NCI-H1105 (cell line): ENCODE data around the gene DOK1.

Source experiments
- DNase-seq: peaks from one replicate; lab custom pipeline; 2025; lab: John Stamatoyannopoulos, UW

Gene DOK1

DNA sequence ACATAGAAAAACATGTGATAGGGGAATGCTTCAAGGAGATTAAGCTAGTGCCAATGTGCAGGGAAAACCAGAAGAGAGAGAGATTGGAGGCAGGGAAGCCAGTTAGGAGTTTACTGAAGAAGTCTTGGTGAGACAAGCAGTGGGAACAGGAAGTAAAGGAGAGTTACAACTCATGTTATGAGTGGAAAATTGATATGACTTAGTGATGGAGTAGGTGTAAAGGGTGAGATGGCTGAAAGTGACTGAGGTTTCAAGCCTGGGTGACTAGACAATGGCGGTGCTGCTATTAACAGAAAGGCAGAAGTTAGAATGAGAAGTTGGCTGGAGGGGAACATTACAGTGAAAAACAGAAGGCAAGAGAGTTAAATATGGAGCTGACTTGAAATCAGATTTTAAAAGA lies 16.5 kb downstream of the DOK1 start:
- DNase-seq = no peak

DNA sequence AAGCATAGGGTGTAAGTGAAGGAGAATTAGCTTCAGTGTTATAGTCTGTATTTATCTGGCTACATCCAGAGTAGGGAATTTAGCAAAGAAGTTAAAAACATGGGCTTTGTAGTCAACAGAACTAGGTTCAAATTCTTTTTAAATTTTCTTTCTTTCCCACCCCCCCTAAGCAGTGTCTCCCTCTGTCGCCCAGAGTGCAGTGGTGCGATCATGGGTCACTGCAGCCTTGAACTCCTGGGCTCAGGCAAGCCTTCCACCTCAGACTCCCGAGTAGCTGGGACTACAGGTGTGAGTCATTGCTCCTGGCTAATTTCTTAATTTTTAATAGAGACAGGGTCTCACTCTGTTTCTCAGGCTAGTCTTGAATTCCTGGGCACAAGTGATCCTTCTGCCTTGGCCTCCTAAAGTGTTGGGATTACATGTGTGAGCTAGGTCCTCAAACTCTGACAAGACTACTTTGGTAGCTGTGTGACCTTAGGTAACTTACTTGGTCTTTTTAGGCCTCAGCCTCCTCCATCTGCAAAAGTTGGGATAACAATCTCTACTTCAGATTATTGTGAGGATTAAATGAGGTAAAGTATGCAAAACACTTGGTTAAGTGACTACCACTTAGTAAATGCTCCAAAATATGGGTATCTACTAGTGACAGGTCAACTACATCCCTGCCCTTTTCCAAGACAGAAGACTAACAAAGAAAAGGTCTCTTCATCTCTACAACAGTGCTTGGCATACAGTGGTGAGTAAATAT lies 17.8 kb downstream of the DOK1 start:
- DNase-seq = no peak

DNA sequence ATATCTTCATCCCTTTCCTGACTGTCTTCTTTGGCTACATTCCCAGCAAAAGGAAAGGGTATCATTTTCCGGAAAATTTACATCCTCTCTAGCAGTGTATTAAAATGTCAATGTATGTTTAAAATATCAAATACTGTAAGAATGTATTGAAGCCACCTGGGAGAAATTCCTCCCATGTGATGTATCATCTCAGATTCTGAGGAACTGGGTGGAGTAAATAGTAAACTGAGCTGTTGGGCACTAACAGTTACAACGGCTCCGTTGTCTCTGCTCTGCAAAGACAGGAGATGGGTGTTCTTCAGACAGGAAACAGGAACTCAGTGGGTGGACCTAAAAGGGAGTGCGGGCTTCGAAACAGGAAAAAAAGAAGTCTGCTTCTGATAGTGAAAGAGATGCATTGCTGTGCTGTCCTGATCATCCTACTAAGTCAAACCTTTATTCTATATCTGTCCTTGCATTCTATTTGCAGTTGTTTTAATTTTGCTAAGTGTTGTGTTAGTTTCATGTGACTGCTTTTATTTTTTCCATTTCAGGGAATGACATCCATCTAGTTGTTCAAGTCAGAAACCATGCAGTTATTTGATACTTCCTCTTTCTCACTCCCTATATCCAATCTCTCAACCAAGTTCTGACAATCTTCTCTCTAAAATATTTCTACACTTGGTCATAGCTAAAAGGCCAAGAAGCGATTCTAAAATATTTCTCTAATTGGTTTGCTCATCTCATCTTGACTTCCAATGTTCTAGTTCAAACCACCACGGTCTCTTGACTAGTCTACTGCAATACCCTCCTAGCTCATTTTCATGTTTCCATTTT lies 19.4 kb downstream of the DOK1 start:
- no peak for DNase-seq

DNA sequence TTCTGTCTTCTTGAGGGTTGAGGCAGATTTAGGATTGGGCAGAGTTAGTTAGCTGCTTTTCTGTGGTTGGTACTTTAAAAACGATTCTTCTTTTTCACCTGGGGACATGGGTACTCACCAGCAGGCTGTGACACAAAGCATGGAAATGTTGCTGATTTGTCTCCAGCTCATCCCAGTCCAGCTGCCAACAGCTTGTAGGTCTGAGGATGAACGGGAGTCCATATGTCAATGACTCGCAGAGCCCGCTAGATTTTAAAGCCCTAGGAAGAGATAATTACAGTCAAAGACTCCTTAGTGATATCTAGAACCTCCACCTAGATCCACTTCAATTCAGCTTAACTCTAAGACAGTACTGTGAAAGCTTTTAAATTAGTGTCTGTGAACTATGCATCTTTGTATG lies 20.8 kb downstream of the DOK1 start:
- no peak for DNase-seq

DNA sequence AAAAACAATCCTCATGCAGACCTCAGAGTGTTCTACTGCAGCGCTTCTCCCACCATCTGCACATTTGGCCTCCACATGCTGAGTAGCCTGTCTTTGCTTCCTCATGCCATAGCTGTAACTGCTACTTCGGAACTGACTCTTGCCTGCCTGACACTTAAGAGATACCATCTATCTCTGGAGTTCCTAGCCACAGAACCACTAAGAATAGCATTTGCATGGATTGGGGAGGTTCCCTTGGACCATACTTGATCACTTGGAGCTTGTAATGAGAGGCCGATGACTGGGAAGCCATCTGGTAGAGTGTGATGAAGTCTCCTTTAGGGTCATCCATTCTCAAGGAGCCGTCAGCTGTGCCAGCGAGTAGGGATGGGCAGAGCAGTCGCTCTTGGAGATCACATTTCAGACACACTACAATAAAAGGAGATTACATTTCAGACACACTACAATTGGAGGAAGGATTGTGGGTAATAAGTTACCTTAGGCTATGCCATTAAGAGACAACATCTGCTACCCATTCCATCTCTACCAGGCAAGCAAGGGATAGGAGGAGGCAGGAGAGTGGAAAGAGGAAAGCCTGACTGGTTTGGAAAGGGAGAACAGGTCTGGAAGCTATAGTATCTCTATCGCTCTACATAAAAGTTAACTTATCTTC lies 21.8 kb downstream of the DOK1 start:
- no peak for DNase-seq

DNA sequence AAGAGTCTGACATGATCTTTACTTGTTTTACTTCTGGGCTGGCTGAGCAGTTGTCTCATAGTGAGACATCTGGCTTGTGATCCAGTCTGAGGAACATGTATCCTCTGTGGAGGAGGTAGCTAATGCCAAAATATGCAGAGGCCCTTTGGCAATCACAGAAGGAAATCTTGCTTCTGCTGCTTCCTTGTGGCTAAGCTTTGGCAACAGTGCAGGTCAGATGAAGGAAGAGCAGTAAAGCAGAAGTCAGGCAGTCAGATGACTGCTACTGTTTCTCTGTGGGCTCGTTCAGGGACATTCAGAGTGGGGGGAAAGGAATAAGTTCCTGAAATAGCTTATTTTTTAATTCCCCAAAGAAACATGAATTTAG lies 22.3 kb downstream of the DOK1 start:
- DNase-seq = no peak

DNA sequence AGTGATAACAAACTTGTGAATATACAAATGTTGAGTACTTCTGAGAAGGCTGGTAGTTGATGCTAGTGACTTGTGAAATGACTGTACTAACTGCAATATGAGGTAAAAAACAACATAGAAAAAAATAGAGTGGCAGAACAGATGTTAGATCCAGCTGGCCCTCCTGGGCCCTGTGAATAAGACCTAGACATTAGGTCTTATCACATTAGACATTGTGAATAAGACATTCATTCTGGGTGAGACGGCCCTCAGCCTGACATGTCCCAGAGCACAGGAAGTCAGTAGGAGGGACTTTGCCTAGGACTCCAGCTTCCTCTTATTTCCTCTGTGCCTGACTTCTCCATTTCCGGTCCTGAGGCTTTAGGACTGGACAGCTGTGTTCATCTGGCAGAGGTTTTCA lies 22.9 kb downstream of the DOK1 start:
- no peak for DNase-seq

DNA sequence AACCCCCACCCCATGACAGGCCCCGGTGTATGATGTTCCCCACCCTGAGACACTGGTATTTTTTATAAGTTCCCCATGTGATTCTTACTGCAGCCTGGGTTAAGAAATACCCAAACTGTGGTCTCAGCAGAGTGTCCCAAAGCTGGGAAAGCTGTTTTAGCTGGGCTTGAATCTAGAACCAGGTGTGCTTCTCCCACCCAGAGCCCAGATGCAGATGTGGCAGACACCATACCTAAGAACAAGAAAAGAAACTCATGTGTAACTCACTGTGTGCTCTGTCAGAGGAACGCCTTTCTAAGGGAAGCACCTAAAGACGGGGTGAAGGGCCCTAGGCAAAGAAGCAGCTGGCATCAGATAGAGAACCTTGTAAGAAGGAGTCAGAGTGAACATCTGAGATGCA lies 23.9 kb downstream of the DOK1 start:
- DNase-seq = no peak

DNA sequence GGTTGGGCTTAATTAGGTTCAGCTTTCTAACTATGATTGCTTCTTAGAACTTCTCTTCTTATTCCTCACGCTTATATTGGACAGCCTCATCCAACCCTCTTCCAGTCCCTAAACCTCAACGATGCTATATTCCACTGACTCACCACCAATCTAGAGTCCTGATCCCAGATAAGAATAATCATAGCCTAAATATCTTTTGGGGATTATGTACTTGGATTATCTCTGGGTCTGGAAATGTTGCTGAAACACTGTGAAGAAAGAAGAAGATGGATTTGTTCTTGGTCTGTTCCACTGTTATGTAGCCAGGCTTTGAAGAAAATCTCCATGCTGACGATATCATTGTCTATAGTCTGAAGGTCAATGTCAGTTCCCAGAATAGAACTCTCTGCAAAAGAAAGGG lies 26.9 kb downstream of the DOK1 start:
- DNase-seq = no peak

DNA sequence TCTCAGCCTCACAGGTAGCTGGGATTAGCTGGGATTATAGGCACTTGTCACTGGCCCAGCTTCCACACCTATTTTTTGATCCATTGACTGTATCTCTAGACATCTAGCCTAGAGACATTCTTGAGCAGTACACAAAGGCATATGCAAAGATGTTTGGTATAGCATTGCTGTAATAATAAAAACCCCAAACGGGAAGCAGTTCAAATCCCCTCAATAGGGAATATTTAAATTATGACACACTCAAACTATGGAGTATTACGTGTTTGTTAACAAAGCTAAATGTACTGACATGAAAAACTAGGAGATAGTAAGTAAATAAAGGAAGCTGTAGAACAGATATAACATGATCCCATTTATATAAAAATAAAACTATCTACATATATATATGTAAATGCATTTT lies 27.7 kb downstream of the DOK1 start:
- DNase-seq = no peak

DNA sequence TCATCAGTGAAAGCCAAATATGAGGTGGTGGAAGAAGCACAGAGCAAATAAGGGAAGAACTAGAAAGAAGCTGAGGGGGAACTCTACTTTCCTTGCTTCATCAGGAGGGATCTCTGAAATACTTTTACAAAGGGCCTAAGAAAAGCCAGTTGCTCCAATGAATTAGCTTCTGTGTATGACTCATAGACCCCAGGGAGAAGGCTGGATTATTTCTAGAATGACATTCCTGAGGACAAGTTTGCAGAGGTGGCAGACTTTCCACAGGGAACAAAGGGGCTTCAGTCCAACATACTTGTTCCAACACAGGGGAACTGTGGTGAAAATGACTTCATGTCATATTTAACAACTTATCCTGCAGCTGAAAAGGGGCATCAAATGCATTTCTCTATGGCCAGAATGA lies 29.0 kb downstream of the DOK1 start:
- no peak for DNase-seq

DNA sequence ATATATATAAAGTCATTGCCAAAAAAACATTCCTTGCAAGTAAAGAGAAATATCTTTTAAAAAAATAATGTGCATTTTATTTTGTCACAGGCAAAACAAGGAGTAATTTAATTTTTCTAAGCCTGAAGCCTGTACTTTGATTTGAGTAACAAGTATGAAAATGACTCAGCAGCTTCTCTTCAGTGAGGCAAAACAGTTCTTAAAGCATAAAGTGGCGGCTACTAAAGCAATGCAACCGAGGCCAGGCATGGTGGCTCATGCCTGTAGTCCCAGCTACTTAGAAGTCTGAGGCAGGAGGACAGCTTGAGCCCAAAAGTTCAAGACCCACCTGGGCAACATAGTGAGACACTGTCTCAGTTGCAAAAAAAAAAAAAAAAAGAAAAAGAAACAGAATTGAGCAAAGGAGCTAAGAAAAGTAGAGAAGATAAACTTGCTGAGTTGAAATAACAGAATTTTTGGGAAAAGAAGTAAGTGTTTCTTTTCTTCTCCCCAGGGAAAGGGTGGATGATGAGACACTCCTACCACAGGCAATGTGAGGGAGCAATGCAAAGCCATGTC lies 29.6 kb downstream of the DOK1 start:
- no peak for DNase-seq

DNA sequence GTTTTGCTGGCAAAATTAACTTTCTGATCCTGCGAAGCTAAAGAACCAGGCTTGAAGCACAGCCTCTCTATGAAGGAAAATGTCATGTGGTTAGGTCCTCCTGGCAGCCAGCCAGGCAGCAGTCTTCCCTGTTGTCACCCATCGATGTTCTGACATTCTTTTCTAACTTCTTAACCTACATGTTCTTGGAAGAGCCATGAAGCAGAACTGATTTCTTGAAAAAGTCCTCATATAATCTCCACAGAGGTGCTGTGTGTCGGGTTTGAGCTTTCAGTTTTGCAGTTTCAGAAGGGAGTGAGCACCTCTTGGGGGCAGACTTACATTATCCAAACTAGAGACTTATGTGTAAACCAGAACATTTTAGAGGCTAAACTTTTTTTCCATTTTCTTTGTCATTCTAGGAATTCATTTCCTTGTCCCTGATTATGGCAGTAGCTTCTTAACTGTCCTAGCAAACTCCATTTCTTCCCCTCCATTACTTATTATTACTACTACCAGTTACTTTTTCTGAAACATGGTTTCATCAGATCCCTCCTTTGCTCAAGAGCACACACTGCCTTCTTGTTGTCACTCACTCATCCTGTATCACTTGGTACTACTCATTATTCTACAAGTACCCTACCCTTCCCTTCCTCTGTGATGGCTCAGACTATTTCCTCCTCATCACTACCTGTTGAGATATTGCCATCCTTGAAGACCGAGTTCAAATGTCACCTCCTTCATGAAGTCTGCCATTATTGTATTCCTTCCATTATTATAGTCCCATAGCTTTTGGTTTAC lies 31.1 kb downstream of the DOK1 start:
- DNase-seq = no peak

DNA sequence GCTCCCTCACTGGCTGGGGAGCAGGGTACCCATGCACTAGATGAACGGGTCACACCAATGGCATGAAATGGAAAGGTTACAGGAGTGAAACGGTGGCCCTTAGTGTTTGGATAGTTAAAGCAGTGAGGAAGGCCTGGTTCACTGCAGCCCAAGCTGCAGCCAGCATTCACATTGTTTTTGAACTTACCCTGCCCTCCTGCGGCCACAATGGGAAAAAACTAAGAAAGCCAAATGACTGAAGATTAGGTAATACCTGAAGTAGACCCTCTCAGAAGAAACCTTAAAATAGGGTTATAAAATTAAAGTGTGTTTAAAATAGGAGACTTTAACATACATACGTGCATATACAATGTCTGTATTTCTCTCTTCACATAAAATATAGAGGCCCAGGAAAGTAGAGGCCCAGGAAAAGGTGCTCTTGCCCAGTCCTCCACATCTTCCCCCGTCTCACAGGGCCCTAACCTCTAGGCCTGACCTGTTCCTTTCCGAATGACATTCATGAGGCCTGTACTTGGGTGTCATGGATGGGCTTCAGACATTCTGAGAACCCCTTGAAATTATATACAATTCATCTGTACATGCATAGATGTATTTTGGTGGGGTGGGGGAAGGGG lies 33.3 kb downstream of the DOK1 start:
- peak; percentile 1 for DNase-seq

DNA sequence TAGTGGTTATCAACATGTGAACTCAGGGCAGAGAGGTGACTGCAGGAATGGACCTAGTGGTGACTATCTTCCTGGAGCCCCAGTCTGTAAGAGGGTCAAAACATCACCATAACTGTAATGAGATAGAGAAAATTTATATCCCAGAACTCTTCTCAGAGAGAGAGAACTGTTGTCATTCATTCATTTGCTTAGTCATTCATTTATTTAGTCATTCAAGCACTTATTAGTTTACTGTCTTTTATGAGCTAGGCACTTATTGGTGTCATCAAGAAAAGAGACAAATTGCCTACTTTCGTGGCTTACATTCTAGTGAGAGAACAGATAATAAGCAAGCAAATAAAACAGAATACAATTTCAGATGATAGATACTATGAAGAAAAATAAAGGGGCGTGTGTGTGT lies 34.1 kb downstream of the DOK1 start:
- no peak for DNase-seq

DNA sequence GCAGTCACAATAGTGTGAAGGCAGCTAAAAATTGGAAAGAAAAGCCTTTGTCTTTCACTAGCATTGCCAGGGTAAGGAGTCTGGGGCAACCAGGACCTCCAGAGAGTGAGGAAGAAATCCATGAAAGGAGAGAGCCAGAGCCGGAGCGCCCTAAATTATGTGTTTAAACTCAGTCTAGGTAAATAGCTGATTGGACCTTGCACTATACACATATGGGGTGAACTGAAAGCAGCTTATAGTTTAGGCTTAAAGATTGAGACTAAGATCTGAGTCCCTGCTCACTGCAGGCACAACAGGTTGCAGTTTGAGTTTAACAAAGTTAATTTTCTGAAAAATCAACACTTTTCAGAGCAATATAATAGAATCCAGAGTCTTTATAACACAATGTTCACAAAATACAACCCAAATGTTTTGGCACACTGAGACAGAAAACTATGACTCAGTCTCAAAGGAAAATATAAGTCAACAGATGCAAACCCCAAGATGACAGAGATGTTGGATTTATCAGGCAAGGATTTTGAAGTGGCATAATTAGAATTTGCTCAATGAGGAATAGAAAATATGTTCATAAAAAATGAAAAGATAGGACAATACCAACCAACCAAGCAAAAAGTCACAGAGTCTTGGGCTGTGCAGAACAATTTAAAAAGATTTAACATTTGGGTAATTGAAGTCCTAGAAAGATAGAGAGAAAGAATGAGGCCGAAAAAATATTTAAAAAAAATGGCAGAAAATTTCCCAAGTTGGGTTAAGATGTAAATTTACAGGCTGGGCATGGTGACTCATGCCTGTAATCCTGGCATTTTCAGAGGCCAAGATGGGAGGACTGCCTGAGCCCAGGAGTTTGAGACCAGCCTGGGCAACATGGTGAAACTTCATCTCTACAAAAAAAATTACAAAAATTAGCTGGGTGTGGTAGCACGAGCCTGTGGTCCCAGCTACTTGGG lies 39.6 kb downstream of the DOK1 start:
- no peak for DNase-seq

DNA sequence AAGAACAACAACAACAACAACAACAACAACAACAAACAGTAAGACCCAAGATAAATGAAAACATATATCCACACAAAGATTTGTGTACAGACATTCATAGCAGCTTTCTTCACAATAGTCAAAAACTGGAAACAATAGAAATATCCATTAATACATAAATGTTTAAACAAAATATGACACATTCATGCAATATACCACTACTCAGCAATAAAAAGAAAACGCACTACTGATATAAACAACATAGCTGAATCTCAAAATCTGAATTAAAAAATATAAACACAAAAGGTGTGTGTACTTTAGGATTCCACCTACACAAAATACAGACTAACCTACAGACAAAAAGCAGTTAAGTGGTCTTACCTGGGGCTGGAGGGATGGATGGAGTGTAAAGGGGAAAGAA lies 42.1 kb downstream of the DOK1 start:
- DNase-seq = no peak

DNA sequence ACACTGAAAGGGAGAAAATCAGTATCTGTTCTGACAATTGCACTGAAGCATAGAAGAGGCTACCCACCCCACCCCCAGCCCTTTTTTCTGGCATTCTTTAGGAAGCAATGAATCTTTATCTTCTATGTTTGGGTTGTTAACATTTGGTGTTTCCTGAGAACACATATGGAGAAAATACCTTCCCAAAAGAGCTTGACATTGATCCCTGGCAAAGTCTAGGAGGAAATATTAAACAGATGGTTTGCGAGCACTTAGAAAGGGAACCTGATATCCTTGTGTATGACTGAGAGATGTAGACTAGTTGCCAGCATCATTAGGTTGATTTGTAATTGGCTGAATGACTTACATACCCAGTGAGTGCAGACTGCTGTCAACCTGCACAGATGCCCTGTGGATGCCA lies 42.9 kb downstream of the DOK1 start:
- peak; percentile 22 for DNase-seq

DNA sequence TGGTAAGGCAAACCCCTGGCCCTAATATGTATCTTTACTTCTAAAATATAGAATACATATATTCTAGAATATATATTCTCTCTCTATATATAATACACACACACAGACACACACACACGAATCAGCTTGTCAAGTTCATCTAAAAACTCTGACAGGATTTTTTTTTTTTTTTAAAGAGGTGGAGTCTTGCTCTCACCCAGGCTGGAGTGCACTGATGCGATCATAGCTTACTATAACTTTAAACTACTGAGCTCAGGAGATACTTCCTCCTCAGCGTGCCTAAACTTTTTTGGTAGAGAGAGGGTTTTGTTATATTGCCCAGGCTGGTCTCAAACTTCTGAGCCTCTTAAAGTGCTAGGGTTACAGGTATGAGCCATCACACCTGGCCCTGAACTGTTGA lies 45.2 kb downstream of the DOK1 start:
- DNase-seq = no peak

DNA sequence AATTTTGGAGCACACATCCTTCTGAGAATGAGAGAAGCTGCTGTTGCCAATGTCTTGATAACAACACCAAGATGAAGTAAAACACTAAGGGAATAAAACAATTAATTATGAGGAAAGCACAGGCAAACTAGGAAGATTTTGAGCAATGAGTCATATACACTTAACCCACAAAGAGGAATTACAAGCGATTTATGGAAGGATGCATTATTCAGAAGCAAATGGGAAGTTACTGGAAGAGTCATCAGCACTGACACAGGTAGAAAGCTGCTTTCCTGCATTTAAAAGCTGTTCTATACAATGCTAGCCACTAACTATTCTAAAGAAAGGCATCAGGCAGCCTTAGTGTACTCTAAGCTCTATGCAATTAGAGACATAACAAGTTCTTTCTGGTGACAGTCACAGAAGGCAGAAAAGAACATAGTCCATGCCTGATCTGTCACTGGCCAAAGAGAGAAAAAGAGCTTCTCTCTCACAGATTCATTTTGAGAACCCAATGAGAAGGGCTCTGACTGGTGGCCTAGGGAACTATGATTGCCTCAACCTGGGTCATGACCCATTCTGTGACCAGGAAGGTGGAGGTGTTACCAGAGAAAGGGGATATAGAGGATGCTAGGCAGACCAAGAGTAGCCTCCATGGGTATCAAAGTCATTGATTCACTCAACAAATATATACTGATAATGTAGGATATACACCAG lies 48.2 kb downstream of the DOK1 start:
- no peak for DNase-seq
